ENCODE results near the gene CHN2.

GRCh38 chr7:29500719-29501118 lies 306.1 kb downstream of the CHN2 start:
- TF ChIP-seq CTCF (IDR thresholded peaks at IDR 0.05): no peak
- no peak for TF ChIP-seq POLR2A (IDR thresholded peaks at IDR 0.05)
- no peak for TF ChIP-seq EP300 (IDR thresholded peaks at IDR 0.05; ENCODE audit: low read depth)
- TF ChIP-seq POLR2AphosphoS5 (IDR thresholded peaks at IDR 0.05): no peak

Data from transverse colon (tissue), 4 donors.